Stimulated activated CD8-positive, alpha-beta memory T cell treated with anti-CD3 and anti-CD28 coated beads, Interleukin-7, amount 100 ng/mL, for 48 hours (primary cell): Measurements from ENCODE around the gene SERPINA6.
"Not testable (repeated sequence)": the region's sequence is repeated elsewhere in the genome, so short reads cannot be mapped to it uniquely, and the experiment has no call there.

Source experiments
- DNase-seq, 2 donors: peaks; one replicate each; pipeline ENCODE4 v3.0.0-alpha.2; 2020; ENCODE audit warnings: low read depth in 1 of 2; ENCODE audit errors: extremely low read depth in 1 of 2

The SERPINA6 gene

GRCh38 chr14:94322648-94323570 is at the start of gene SERPINA6:
TSS of gene SERPINA6 (minus strand) at chr14:94323336. CDS start at chr14:94314648, 8,688 bp downstream.
- DNase-seq: no peak

- DNase-seq: no peak
These were observed 49.0 kb upstream of the SERPINA6 start for GRCh38 chr14:94372021-94372605.

- no peak for DNase-seq
These were observed 47.4 kb upstream of the SERPINA6 start for GRCh38 chr14:94370524-94370910.

GRCh38 chr14:94369766-94370523 is 46.8 kb upstream of the SERPINA6 start:
- not testable (repeated sequence) for DNase-seq

GRCh38 chr14:94368956-94369355 is 45.8 kb upstream of the SERPINA6 start:
- DNase-seq: no peak

- DNase-seq: no peak
These were observed 45.1 kb upstream of the SERPINA6 start for GRCh38 chr14:94368243-94368590.

- no peak for DNase-seq
These were observed 44.5 kb upstream of the SERPINA6 start for GRCh38 chr14:94367347-94368242.

GRCh38 chr14:94366146-94366915 is 43.2 kb upstream of the SERPINA6 start, which contains the start of gene SERPINA2:
TSS of gene SERPINA2 (minus strand) at chr14:94366698.
- DNase-seq: no peak

GRCh38 chr14:94365624-94366023 is 42.5 kb upstream of the SERPINA6 start:
- DNase-seq: no peak

GRCh38 chr14:94364964-94365363 is 41.8 kb upstream of the SERPINA6 start:
- DNase-seq: no peak

GRCh38 chr14:94364037-94364436 is 40.9 kb upstream of the SERPINA6 start:
- DNase-seq: no peak

GRCh38 chr14:94363151-94363624 is 40.1 kb upstream of the SERPINA6 start:
- no peak for DNase-seq

- no peak for DNase-seq
These were observed 39.5 kb upstream of the SERPINA6 start for GRCh38 chr14:94362614-94363133.

GRCh38 chr14:94361682-94362081 is 38.5 kb upstream of the SERPINA6 start:
- DNase-seq: no peak

GRCh38 chr14:94360945-94361565 is 37.9 kb upstream of the SERPINA6 start:
- DNase-seq: no peak

GRCh38 chr14:94357166-94357565 is 34.0 kb upstream of the SERPINA6 start:
- no peak for DNase-seq

- no peak for DNase-seq
These were observed 33.4 kb upstream of the SERPINA6 start for GRCh38 chr14:94356379-94357056.

- DNase-seq: no peak
These were observed 32.2 kb upstream of the SERPINA6 start for GRCh38 chr14:94355191-94355794.
